HS-5 (cell line): ENCODE measurements around the gene SLC51B.
"Not testable (repeated sequence)": the region's sequence is repeated elsewhere in the genome, so short reads cannot be mapped to it uniquely, and the experiment has no call there.

Experiments
- DNase-seq: peaks from one replicate; pipeline ENCODE4 v3.0.0-alpha.2; 2012; ENCODE audit warnings: low read depth

The SLC51B gene

GRCh38 chr15:65041787-65042186 is 3.4 kb upstream of the SLC51B start:
- DNase-seq, result no peak

- no peak for DNase-seq
Observed at GRCh38 chr15:65042776-65043327, 2.3 kb upstream of the SLC51B start.

GRCh38 chr15:65044218-65044617 is 969 bp upstream of the SLC51B start:
- DNase-seq, result not testable (repeated sequence)

- DNase-seq, result no peak
Observed at GRCh38 chr15:65048241-65048640, 3.1 kb downstream of the SLC51B start.

GRCh38 chr15:65049418-65049840 is 4.2 kb downstream of the SLC51B start:
- DNase-seq, result peak; percentile 79

GRCh38 chr15:65050270-65050669 is 5.1 kb downstream of the SLC51B start:
- DNase-seq, result no peak

- DNase-seq, result no peak
Observed at GRCh38 chr15:65051266-65051665, 6.1 kb downstream of the SLC51B start.

- no peak for DNase-seq
Observed at GRCh38 chr15:65052956-65053355, 7.8 kb downstream of the SLC51B start.

GRCh38 chr15:65054333-65055200 is 9.4 kb downstream of the SLC51B start:
- no peak for DNase-seq

GRCh38 chr15:65055201-65055870 is 10.1 kb downstream of the SLC51B start:
- no peak for DNase-seq

- DNase-seq, result no peak
Observed at GRCh38 chr15:65056106-65056505, 10.9 kb downstream of the SLC51B start.

GRCh38 chr15:65056868-65057548 is 11.8 kb downstream of the SLC51B start:
- DNase-seq, result no peak

GRCh38 chr15:65057549-65057940 is 12.4 kb downstream of the SLC51B start:
- no peak for DNase-seq

GRCh38 chr15:65058394-65059368 is 13.5 kb downstream of the SLC51B start:
- DNase-seq, result no peak

- DNase-seq, result no peak
Observed at GRCh38 chr15:65059369-65059750, 14.2 kb downstream of the SLC51B start.

GRCh38 chr15:65059931-65060596 is 14.9 kb downstream of the SLC51B start:
- DNase-seq, result no peak

- DNase-seq, result no peak
Observed at GRCh38 chr15:65060641-65061397, 15.6 kb downstream of the SLC51B start.

GRCh38 chr15:65062061-65062460 is 16.9 kb downstream of the SLC51B start:
- no peak for DNase-seq

GRCh38 chr15:65062726-65063125 is 17.5 kb downstream of the SLC51B start:
- no peak for DNase-seq
